Suprapubic skin (tissue), 3 donors: ENCODE results near the gene UGT3A1.

Experiments
- POLR2AphosphoS5 ChIP-seq, 3 donors: sonication (generic); formaldehyde crosslinking; IDR thresholded peaks; one replicate each; pipeline ENCODE4 v1.6.1; 2017; ENCODE audit warnings: antibody characterized with exemption in 3 of 3
- TF ChIP-seq, protein P1 (sequence below), 2 donors: fragments of 200-600 bp in 1 of 2; fragments of 450-650 bp in 1 of 2; sonication (generic) in 1 of 2; IDR thresholded peaks; one replicate each; pipeline ENCODE4 v1.5.1; 2016 to 2019; ENCODE audit warnings: antibody characterized with exemption in 2 of 2, mild to moderate bottlenecking in 1 of 2, moderate library complexity in 1 of 2

DNA sequence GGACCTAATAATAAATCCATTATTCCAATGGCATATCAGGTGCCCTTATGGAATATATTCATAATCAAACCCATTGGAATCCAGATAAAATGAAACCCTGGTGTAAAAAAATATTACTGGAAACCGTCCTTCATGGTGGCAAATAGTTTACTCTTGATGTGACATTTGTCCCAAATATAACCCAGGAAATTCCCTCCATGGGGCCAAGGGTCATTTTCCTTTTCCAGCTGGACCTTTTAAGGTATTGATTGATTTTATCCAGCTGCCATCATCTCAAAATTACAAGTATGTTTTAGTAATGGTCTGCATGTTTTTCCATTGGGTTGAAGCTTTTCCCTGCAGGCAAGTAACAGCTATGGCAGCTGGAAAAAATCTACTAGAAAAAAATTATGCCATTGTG lies 8.4 kb upstream of the UGT3A1 start:
- no peak for TF ChIP-seq POLR2AphosphoS5 (IDR thresholded peaks at IDR 0.05)
- TF ChIP-seq, protein P1, sequence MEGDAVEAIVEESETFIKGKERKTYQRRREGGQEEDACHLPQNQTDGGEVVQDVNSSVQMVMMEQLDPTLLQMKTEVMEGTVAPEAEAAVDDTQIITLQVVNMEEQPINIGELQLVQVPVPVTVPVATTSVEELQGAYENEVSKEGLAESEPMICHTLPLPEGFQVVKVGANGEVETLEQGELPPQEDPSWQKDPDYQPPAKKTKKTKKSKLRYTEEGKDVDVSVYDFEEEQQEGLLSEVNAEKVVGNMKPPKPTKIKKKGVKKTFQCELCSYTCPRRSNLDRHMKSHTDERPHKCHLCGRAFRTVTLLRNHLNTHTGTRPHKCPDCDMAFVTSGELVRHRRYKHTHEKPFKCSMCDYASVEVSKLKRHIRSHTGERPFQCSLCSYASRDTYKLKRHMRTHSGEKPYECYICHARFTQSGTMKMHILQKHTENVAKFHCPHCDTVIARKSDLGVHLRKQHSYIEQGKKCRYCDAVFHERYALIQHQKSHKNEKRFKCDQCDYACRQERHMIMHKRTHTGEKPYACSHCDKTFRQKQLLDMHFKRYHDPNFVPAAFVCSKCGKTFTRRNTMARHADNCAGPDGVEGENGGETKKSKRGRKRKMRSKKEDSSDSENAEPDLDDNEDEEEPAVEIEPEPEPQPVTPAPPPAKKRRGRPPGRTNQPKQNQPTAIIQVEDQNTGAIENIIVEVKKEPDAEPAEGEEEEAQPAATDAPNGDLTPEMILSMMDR (IDR thresholded peaks at IDR 0.05) = no peak
